ENCODE data around the gene COL2A1.

Gene COL2A1

DNA sequence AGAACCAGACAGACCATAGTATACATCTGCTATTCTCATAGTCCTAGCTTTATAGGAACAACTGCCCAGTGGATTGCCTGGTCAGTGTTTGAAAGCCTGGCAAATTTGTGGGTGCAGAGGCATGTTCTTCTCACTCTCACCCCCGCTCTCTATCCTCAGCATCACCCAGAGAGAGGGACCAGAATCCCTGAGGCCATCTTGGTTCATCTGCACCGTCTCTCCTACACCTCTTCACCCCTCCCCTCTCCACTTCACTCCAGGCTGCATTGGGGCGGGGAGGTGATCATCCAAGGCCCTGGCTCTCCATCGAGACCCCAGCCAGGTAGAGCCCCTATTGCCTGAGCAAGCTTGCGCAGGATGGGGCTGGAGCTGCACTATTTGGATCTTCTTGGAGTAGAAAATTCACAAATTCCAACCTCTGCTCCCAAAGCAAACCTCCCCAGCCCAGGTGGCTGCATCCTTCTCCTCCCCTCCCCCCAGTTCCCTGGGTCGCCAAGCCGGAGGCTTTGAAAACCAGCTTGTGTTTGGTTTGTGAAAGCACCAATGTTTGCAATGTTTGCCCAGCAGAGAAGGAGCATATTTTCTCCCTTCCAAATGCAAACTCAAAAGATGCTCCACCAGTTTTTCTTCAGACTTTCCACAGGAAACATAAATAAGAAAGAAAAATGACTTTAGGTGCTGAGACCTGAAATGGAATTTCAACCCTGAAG lies 18.6 kb upstream of the COL2A1 start:
- ATAC-seq: no peak
- TF ChIP-seq, protein P1, sequence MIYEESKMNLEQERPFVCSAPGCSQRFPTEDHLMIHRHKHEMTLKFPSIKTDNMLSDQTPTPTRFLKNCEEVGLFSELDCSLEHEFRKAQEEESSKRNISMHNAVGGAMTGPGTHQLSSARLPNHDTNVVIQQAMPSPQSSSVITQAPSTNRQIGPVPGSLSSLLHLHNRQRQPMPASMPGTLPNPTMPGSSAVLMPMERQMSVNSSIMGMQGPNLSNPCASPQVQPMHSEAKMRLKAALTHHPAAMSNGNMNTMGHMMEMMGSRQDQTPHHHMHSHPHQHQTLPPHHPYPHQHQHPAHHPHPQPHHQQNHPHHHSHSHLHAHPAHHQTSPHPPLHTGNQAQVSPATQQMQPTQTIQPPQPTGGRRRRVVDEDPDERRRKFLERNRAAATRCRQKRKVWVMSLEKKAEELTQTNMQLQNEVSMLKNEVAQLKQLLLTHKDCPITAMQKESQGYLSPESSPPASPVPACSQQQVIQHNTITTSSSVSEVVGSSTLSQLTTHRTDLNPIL (CRISPR knock-in tag; IDR thresholded peaks at IDR 0.05; ENCODE audit: low read depth): no peak
- TF ChIP-seq, protein P2, sequence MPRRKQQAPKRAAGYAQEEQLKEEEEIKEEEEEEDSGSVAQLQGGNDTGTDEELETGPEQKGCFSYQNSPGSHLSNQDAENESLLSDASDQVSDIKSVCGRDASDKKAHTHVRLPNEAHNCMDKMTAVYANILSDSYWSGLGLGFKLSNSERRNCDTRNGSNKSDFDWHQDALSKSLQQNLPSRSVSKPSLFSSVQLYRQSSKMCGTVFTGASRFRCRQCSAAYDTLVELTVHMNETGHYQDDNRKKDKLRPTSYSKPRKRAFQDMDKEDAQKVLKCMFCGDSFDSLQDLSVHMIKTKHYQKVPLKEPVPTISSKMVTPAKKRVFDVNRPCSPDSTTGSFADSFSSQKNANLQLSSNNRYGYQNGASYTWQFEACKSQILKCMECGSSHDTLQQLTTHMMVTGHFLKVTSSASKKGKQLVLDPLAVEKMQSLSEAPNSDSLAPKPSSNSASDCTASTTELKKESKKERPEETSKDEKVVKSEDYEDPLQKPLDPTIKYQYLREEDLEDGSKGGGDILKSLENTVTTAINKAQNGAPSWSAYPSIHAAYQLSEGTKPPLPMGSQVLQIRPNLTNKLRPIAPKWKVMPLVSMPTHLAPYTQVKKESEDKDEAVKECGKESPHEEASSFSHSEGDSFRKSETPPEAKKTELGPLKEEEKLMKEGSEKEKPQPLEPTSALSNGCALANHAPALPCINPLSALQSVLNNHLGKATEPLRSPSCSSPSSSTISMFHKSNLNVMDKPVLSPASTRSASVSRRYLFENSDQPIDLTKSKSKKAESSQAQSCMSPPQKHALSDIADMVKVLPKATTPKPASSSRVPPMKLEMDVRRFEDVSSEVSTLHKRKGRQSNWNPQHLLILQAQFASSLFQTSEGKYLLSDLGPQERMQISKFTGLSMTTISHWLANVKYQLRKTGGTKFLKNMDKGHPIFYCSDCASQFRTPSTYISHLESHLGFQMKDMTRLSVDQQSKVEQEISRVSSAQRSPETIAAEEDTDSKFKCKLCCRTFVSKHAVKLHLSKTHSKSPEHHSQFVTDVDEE (CRISPR knock-in tag; IDR thresholded peaks at IDR 0.05): no peak
- no peak for TF ChIP-seq ZNF8 (CRISPR knock-in tag; IDR thresholded peaks at IDR 0.05)

DNA sequence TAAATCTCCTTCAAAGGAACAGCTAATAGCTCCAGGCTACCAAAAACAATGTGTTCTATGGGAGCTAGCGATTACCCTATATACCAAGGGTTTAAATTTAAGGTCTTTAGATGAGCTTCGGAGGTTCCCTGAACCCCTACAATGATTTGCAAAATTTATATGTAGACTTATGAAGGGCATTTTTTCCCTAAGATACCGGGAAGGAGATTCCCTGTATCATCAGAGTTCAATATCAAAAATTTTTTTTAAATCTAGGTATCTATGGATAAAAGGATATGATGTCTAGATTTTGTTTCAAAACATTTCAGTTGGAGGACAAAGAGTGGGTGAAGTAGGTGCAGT lies 17.9 kb upstream of the COL2A1 start:
- ATAC-seq: no peak
- TF ChIP-seq ZFP3 (CRISPR knock-in tag; IDR thresholded peaks at IDR 0.05) (no peak), CSDC2 (CRISPR knock-in tag; IDR thresholded peaks at IDR 0.05) (no peak), TOX (CRISPR knock-in tag; IDR thresholded peaks at IDR 0.05; ENCODE audit: borderline replicate concordance) (no peak), ZNF70 (CRISPR knock-in tag; IDR thresholded peaks at IDR 0.05) (no peak), ZNF8 (CRISPR knock-in tag; IDR thresholded peaks at IDR 0.05) (no peak), TCF4 (CRISPR knock-in tag; IDR thresholded peaks at IDR 0.05; ENCODE audit: borderline replicate concordance) (no peak), RARB (CRISPR knock-in tag; IDR thresholded peaks at IDR 0.05) (no peak), ZFP30 (CRISPR knock-in tag; IDR thresholded peaks at IDR 0.05) (no peak), OSR1 (CRISPR knock-in tag; IDR thresholded peaks at IDR 0.05) (no peak), SNAI2 (CRISPR knock-in tag; IDR thresholded peaks at IDR 0.05) (no peak), ZC3H10 (CRISPR knock-in tag; IDR thresholded peaks at IDR 0.05) (no peak), PPARA (CRISPR knock-in tag; IDR thresholded peaks at IDR 0.05; ENCODE audit: borderline replicate concordance) (no peak), BACH2 (CRISPR knock-in tag; IDR thresholded peaks at IDR 0.05; ENCODE audit: borderline replicate concordance) (no peak), GLIS3 (CRISPR knock-in tag; IDR thresholded peaks at IDR 0.05) (no peak), ESRRG (CRISPR knock-in tag; IDR thresholded peaks at IDR 0.05) (no peak), ISL1 (CRISPR knock-in tag; IDR thresholded peaks at IDR 0.05) (no peak), ARNTL (CRISPR knock-in tag; IDR thresholded peaks at IDR 0.05; ENCODE audit: borderline replicate concordance, low read depth) (no peak)
- TF ChIP-seq, protein P3, sequence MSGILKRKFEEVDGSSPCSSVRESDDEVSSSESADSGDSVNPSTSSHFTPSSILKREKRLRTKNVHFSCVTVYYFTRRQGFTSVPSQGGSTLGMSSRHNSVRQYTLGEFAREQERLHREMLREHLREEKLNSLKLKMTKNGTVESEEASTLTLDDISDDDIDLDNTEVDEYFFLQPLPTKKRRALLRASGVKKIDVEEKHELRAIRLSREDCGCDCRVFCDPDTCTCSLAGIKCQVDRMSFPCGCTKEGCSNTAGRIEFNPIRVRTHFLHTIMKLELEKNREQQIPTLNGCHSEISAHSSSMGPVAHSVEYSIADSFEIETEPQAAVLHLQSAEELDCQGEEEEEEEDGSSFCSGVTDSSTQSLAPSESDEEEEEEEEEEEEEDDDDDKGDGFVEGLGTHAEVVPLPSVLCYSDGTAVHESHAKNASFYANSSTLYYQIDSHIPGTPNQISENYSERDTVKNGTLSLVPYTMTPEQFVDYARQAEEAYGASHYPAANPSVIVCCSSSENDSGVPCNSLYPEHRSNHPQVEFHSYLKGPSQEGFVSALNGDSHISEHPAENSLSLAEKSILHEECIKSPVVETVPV (CRISPR knock-in tag; IDR thresholded peaks at IDR 0.05): no peak
- TF ChIP-seq, protein P2 (CRISPR knock-in tag; IDR thresholded peaks at IDR 0.05): no peak
- TF ChIP-seq, protein P4, sequence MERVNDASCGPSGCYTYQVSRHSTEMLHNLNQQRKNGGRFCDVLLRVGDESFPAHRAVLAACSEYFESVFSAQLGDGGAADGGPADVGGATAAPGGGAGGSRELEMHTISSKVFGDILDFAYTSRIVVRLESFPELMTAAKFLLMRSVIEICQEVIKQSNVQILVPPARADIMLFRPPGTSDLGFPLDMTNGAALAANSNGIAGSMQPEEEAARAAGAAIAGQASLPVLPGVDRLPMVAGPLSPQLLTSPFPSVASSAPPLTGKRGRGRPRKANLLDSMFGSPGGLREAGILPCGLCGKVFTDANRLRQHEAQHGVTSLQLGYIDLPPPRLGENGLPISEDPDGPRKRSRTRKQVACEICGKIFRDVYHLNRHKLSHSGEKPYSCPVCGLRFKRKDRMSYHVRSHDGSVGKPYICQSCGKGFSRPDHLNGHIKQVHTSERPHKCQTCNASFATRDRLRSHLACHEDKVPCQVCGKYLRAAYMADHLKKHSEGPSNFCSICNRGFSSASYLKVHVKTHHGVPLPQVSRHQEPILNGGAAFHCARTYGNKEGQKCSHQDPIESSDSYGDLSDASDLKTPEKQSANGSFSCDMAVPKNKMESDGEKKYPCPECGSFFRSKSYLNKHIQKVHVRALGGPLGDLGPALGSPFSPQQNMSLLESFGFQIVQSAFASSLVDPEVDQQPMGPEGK (CRISPR knock-in tag; IDR thresholded peaks at IDR 0.05; ENCODE audit: borderline replicate concordance): no peak
